Neural cell (in vitro differentiated cells): ENCODE data around the gene MARK4. TPM values are rescaled to one million over a fixed set of nuclear protein-coding genes. Genes with fewer than 3 reads are reported as not detected.

ENCODE experiments used
- H2AFZ ChIP-seq: fragments of 200-600, 300-800 bp; sonication (generic), shearing (Covaris generic); 2 replicates; pipeline ENCODE4 v1.6.0; 2014; ENCODE audit warnings: low read depth, mild to moderate bottlenecking, antibody characterized with exemption, low read length, moderate library complexity
- H3F3A ChIP-seq: fragments of 200-600 bp; shearing (Covaris generic); 2 replicates; pipeline ENCODE4 v1.6.1; 2016; ENCODE audit warnings: mild to moderate bottlenecking, moderate library complexity, mixed read lengths, antibody characterized with exemption, low read length; ENCODE audit not compliant: insufficient read depth, poor library complexity, severe bottlenecking
- H3K27ac ChIP-seq: fragments of 200-600, 300-800 bp; sonication (generic), shearing (Covaris generic); 2 replicates; pipeline ENCODE4 v1.5.1; 2014; ENCODE audit warnings: mild to moderate bottlenecking, low read length, moderate library complexity
- H3K27me3 ChIP-seq: fragments of 300-800, 200-600 bp; sonication (generic), shearing (Covaris generic); 2 replicates; pipeline ENCODE4 v1.6.0; 2014; ENCODE audit warnings: mild to moderate bottlenecking, low read depth, low read length, moderate library complexity; ENCODE audit not compliant: insufficient read depth
- H3K36me3 ChIP-seq: fragments of 300-800, 200-600 bp; sonication (generic), shearing (Covaris generic); 2 replicates; pipeline ENCODE4 v1.5.1; 2014; ENCODE audit warnings: mild to moderate bottlenecking, antibody characterized with exemption, low read length, moderate library complexity; ENCODE audit not compliant: insufficient read depth
- H3K4me2 ChIP-seq: fragments of 300-800, 200-600 bp; sonication (generic), shearing (Covaris generic); 2 replicates; pipeline ENCODE4 v1.6.0; 2014; ENCODE audit warnings: mild to moderate bottlenecking, low read length
- H3K4me3 ChIP-seq: fragments of 300-800, 200-600 bp; sonication (generic), shearing (Covaris generic); 2 replicates; pipeline ENCODE4 v1.5.1; 2014; ENCODE audit warnings: mild to moderate bottlenecking, low read length, moderate library complexity
- H3K79me2 ChIP-seq: fragments of 200-600 bp; shearing (Covaris generic); replicated peaks from 2 replicates; pipeline ENCODE4 v1.6.0; 2014; ENCODE audit warnings: mild to moderate bottlenecking, low read length, moderate library complexity; ENCODE audit not compliant: insufficient read depth
- H3K9ac ChIP-seq: fragments of 300-800, 200-600 bp; sonication (generic), shearing (Covaris generic); 2 replicates; pipeline ENCODE4 v1.6.1; 2016; ENCODE audit warnings: mild to moderate bottlenecking, low read length, mixed read lengths
- H3K9me2 ChIP-seq: fragments of 200-600 bp; shearing (Covaris generic); 2 replicates; pipeline ENCODE4 v1.6.1; 2016; ENCODE audit warnings: mild to moderate bottlenecking, low read length, mixed read lengths; ENCODE audit not compliant: insufficient read depth
- H3K9me3 ChIP-seq: fragments of 200-600, 300-800 bp; sonication (generic), shearing (Covaris generic); 2 replicates; pipeline ENCODE4 v1.6.1; 2016; ENCODE audit warnings: mild to moderate bottlenecking, mixed run types, low read length, moderate library complexity, mixed read lengths
- H4K20me1 ChIP-seq: fragments of 200-600 bp; shearing (Covaris generic); 2 replicates; pipeline ENCODE4 v1.6.1; 2016; ENCODE audit warnings: mild to moderate bottlenecking, mixed run types; ENCODE audit not compliant: insufficient read depth
- CTCF ChIP-seq: fragments of 450-650 bp; IDR thresholded peaks from 2 replicates; pipeline ENCODE4 v1.5.1; 2014; ENCODE audit warnings: antibody characterized with exemption, mild to moderate bottlenecking, moderate library complexity; ENCODE audit not compliant: poor library complexity, severe bottlenecking
- EP300 ChIP-seq: fragments of 450-650 bp; conservative IDR thresholded peaks from 2 replicates; pipeline ENCODE4 v1.6.1; 2014; ENCODE audit warnings: antibody characterized with exemption, mild to moderate bottlenecking, moderate library complexity; ENCODE audit not compliant: poor library complexity, severe bottlenecking
- EZH2 ChIP-seq: fragments of 200-600, 300-800 bp; shearing (Covaris generic), sonication (generic); IDR thresholded peaks from 2 replicates; pipeline ENCODE4 v1.6.1; 2014; ENCODE audit warnings: antibody characterized with exemption, low read length, borderline replicate concordance, mild to moderate bottlenecking; ENCODE audit not compliant: insufficient read depth, poor library complexity, severe bottlenecking
- MXI1 ChIP-seq: fragments of 450-650 bp; conservative IDR thresholded peaks from 2 replicates; pipeline ENCODE4 v1.6.1; 2014; ENCODE audit warnings: antibody characterized with exemption, mild to moderate bottlenecking; ENCODE audit not compliant: poor library complexity, severe bottlenecking
- POLR2AphosphoS5 ChIP-seq: IDR thresholded peaks from 2 replicates; pipeline ENCODE4 v1.6.1; 2012
- RAD21 ChIP-seq: fragments of 450-650 bp; conservative IDR thresholded peaks from 2 replicates; pipeline ENCODE4 v1.6.1; 2014; ENCODE audit warnings: antibody characterized with exemption, mild to moderate bottlenecking, moderate library complexity
- REST ChIP-seq: IDR thresholded peaks from 2 replicates; pipeline ENCODE4 v1.6.1; 2012; ENCODE audit warnings: borderline replicate concordance
- SMC3 ChIP-seq: fragments of 450-650 bp; conservative IDR thresholded peaks from 2 replicates; pipeline ENCODE4 v1.6.1; 2014; ENCODE audit warnings: antibody characterized with exemption, mild to moderate bottlenecking, moderate library complexity; ENCODE audit not compliant: poor library complexity
- TAF1 ChIP-seq: IDR thresholded peaks from 2 replicates; pipeline ENCODE4 v1.6.1; 2012; ENCODE audit warnings: low read depth
- polyA plus RNA-seq: library from polyadenylated mRNA; depleted of rRNA; stranded (reverse); fragments of >200 nt; gene quantifications from 2 replicates; pipeline ENCODE4 v1.2.3, GENCODE V29; 2014

MARK4 gene
- polyA plus RNA-seq, 1 donor from 2014 or later: 11.6 TPM

DNA sequence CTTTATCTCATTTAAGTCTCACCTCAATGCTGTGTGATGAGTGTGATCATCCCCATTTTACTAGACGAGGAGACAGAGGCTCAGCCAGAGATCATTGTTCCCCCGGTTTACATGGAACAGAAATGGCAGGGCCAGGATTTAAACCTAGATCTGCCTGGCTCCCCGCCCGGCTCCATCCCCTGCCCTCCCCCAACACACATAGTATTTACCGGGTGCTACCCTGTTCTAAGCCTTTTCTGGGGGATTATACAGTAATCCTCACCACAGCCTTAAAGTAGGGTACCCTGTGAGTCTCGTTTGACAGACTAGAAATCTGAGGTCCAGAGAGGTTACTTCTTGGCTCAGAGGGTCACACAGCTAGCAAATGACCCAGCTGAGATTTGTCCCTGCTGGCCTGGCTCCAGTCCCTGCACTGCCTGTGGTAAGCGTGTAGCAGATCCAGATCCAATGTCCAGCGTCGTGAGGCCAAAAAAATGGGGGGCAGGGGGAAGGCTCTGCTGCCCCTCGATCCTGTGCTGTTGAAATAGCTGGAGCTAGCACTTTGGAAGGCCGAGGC, 85.7 kb downstream of the MARK4 start:
- TF ChIP-seq SMC3: no peak
- TF ChIP-seq REST: no peak
- no peak for TF ChIP-seq EZH2
- no peak for TF ChIP-seq CTCF
- TF ChIP-seq TAF1: no peak
- no peak for TF ChIP-seq RAD21
- H4K20me1 ChIP-seq: no peaks in the 10 kb centered on the region
- H3K9me2 ChIP-seq: no peaks in the 10 kb centered on the region
- H3K27me3 ChIP-seq: peaks cover 28% of the 10 kb centered on the region
- no peaks in the 10 kb centered on the region for H3K9me3 ChIP-seq
- H3K27ac ChIP-seq: no peak overlapping the region
- no peak overlapping the region for H3K4me3 ChIP-seq
- no peaks in the 10 kb centered on the region for H3K36me3 ChIP-seq
- no peak overlapping the region for H2AFZ ChIP-seq
- no peak overlapping the region for H3K9ac ChIP-seq
- H3K79me2 ChIP-seq: no peaks in the 10 kb centered on the region
- H3F3A ChIP-seq: no peaks in the 10 kb centered on the region
- no peak overlapping the region for H3K4me2 ChIP-seq

DNA sequence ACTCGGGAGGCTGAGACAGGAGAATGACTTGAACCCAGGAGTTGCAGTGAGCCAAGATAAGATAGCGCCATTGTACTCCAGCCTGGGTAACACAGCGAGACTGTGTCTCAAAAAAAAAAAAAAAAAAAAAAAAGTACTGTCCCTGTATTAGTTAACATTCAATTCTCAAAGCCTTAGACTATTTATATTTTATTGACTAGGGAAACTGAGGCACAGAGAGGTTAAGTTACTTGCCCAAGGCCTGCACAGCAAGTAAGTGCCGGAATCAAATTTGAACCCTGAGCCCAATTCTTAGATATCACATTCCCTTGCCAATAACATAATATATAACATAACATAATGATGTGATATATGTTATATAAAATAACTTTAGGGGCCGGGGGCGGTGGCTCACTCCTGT, 88.6 kb downstream of the MARK4 start:
- Histone ChIP-seq H2AFZ (no peak overlapping the region), H3F3A (no peaks in the 10 kb centered on the region), H3K27me3 (peaks cover 33% of the 10 kb centered on the region), H3K36me3 (no peaks in the 10 kb centered on the region), H3K9me2 (no peaks in the 10 kb centered on the region), H3K79me2 (no peaks in the 10 kb centered on the region), H3K27ac (no peak overlapping the region), H4K20me1 (no peaks in the 10 kb centered on the region), H3K9me3 (no peaks in the 10 kb centered on the region), H3K4me2 (no peak overlapping the region), H3K4me3 (no peak overlapping the region), H3K9ac (no peak overlapping the region)
- TF ChIP-seq EZH2 (no peak), RAD21 (no peak), EP300 (no peak), CTCF (no peak), MXI1 (no peak), TAF1 (no peak), POLR2AphosphoS5 (no peak), REST (no peak)
